ENCODE data around the gene RBFOX2. TPM values are rescaled to one million over a fixed set of nuclear protein-coding genes. Genes with fewer than 3 reads are reported as not detected.

RBFOX2 gene
- polyA plus RNA-seq, 2 of the 4 experiments (the other 2 are of a cell fraction), result 30.3 to 77.7 TPM

- POLR2A ChIA-PET, result interaction anchor here (2.0 kb wide), 1 partner anchor 14 kb away, joined by 8 read pairs; the partner anchor contains the start of gene RBFOX2
- Histone ChIP-seq H3K4me1 (peaks cover 7% of the 10 kb centered on the region; the same call in 1 of the 3 replicates), H3K4me2 (no peak overlapping the region), H3K9me3 (no peaks in the 10 kb centered on the region), H3K4me3 (no peak overlapping the region), H3K27ac (no peak overlapping the region)
- 67% methylated on average over 4 of the region's 4 CpGs for WGBS (ENCODE audit: missing lambda C conversion rate)
- CTCF ChIA-PET, result interaction anchor here (0.6 to 5.3 kb wide), 3 partner anchors 12 to 495 kb away, joined by 3 to 26 read pairs (median 5); no protein-coding TSS in a partner anchor
- ATAC-seq (no peak), DNase-seq (ENCODE audit: low read depth in 1 of 2, low spot score in 1 of 2) (no peak), FAIRE-seq (no peak)
- TF ChIP-seq EHMT2 (IDR thresholded peaks at IDR 0.05; ENCODE audit: low read depth) (no peak), HEYL (CRISPR knock-in tag; IDR thresholded peaks at IDR 0.05) (no peak), NR3C1 (IDR thresholded peaks at IDR 0.05) (no peak), BHLHE40 (IDR thresholded peaks at IDR 0.05; ENCODE audit: low read depth, low read length) (no peak), RAD21 (conservative IDR thresholded peaks at IDR 0.05 in 1 of 2, IDR thresholded peaks at IDR 0.05 in 1 of 2) (no peak), FOXS1 (CRISPR knock-in tag; IDR thresholded peaks at IDR 0.05) (no peak)
Observed at GRCh38 chr22:36015155-36015810, 13.3 kb downstream of the RBFOX2 start.

- FAIRE-seq (no peak), DNase-seq (ENCODE audit: low read depth in 1 of 2, low spot score in 1 of 2) (no peak), ATAC-seq (no peak)
- TF ChIP-seq HES2 (IDR thresholded peaks at IDR 0.05) (no peak), GATA3 (IDR thresholded peaks at IDR 0.05; ENCODE audit: borderline replicate concordance) (no peak), SREBF2 (IDR thresholded peaks at IDR 0.05) (no peak), MAFK (IDR thresholded peaks at IDR 0.05; ENCODE audit: partially characterized antibody) (peak; percentile 90), CEBPB (IDR thresholded peaks at IDR 0.05) (no peak), E2F6 (IDR thresholded peaks at IDR 0.05; ENCODE audit: borderline replicate concordance, low read depth) (no peak), CBX2 (IDR thresholded peaks at IDR 0.05; ENCODE audit: borderline replicate concordance, low read depth) (no peak)
- no peaks in the 10 kb centered on the region for H3K9me3 ChIP-seq
- peaks cover 7% of the 10 kb centered on the region; the same call in 1 of the 3 replicates for H3K4me1 ChIP-seq
- ChIA-PET CTCF (interaction anchor here (1.1 to 5.3 kb wide), 2 partner anchors 12 to 51 kb away, joined by 3 to 26 read pairs; no protein-coding TSS in a partner anchor), POLR2A (interaction anchor here (0.6 to 2.0 kb wide), 2 partner anchors 14 to 28 kb away, joined by 3 to 8 read pairs; partner anchors contain the start of gene RBFOX2)
- WGBS (ENCODE audit: missing lambda C conversion rate), result 88% methylated on average over 4 of the region's 4 CpGs
- H3K4me3 ChIP-seq, result no peak overlapping the region
- no peak overlapping the region for H3K4me2 ChIP-seq
- H3K27ac ChIP-seq, result no peak overlapping the region
Observed at GRCh38 chr22:36014546-36015074, 14.0 kb downstream of the RBFOX2 start.

- Histone ChIP-seq H3K27ac (no peak overlapping the region), H3K4me2 (no peak overlapping the region), H3K4me1 (peaks cover 28% of the 10 kb centered on the region), H3K4me3 (no peak overlapping the region), H3K9me3 (no peaks in the 10 kb centered on the region)
- FAIRE-seq (no peak), ATAC-seq (no peak), DNase-seq (ENCODE audit: low read depth in 1 of 2, low spot score in 1 of 2) (no peak)
- ChIA-PET CTCF (interaction anchor here (5.3 kb wide), 1 partner anchor 53 kb away, joined by 26 read pairs; no protein-coding TSS in a partner anchor), POLR2A (interaction anchor here (1.5 kb wide), 1 partner anchor 16 kb away, joined by 4 read pairs; the partner anchor contains the start of gene RBFOX2)
- WGBS (ENCODE audit: missing lambda C conversion rate), result 91% methylated on average over 4 of the region's 4 CpGs
- TF ChIP-seq PHF8 (IDR thresholded peaks at IDR 0.05; ENCODE audit: borderline replicate concordance, low read depth), result no peak
- TF ChIP-seq CTCF (IDR thresholded peaks at IDR 0.05), result no peak
- TF ChIP-seq HDAC2 (IDR thresholded peaks at IDR 0.05), result no peak
- TF ChIP-seq ZFP36 (IDR thresholded peaks at IDR 0.05; ENCODE audit: borderline replicate concordance, partially characterized antibody), result no peak
- TF ChIP-seq MAFK (IDR thresholded peaks at IDR 0.05; ENCODE audit: partially characterized antibody), result no peak
- TF ChIP-seq NR3C1 (IDR thresholded peaks at IDR 0.05), result no peak
- TF ChIP-seq NFE2L2 (conservative IDR thresholded peaks at IDR 0.05; ENCODE audit: low read length), result no peak
- TF ChIP-seq HES2 (IDR thresholded peaks at IDR 0.05), result no peak
- TF ChIP-seq MAX (IDR thresholded peaks at IDR 0.05), result no peak
- no peak for TF ChIP-seq KDM1A (IDR thresholded peaks at IDR 0.05; ENCODE audit: low read depth)
- TF ChIP-seq BHLHE40 (IDR thresholded peaks at IDR 0.05; ENCODE audit: low read depth, low read length), result no peak
- no peak for TF ChIP-seq SREBF2 (IDR thresholded peaks at IDR 0.05)
- TF ChIP-seq RCOR1 (IDR thresholded peaks at IDR 0.05; ENCODE audit: low read depth, low read length), result no peak
- no peak for TF ChIP-seq EHMT2 (IDR thresholded peaks at IDR 0.05; ENCODE audit: low read depth)
- no peak for TF ChIP-seq RARB (CRISPR knock-in tag; IDR thresholded peaks at IDR 0.05)
Observed at GRCh38 chr22:36012332-36012731, 16.3 kb downstream of the RBFOX2 start.
